ENCODE data around the gene FAM131B.

DNA sequence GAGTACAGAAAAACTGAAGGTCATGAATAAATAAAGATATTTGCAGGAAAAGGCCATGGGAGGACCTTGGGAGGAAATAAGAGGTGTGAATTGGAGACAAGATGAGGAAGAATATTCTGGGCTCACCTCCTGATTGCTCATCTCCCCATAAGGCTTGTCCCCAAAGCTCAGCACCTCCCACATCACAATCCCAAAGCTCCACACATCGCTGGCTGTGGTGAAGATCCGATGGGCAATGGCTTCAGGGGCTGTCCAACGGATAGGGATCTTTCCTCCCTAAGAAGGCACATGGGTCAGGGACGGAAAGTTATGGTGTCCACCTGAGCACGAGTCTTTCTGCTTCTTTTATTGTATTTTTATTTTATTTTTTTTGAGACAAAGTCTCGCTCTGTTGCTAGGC is 31.6 kb upstream of the FAM131B start:
- TF ChIP-seq, protein P1, sequence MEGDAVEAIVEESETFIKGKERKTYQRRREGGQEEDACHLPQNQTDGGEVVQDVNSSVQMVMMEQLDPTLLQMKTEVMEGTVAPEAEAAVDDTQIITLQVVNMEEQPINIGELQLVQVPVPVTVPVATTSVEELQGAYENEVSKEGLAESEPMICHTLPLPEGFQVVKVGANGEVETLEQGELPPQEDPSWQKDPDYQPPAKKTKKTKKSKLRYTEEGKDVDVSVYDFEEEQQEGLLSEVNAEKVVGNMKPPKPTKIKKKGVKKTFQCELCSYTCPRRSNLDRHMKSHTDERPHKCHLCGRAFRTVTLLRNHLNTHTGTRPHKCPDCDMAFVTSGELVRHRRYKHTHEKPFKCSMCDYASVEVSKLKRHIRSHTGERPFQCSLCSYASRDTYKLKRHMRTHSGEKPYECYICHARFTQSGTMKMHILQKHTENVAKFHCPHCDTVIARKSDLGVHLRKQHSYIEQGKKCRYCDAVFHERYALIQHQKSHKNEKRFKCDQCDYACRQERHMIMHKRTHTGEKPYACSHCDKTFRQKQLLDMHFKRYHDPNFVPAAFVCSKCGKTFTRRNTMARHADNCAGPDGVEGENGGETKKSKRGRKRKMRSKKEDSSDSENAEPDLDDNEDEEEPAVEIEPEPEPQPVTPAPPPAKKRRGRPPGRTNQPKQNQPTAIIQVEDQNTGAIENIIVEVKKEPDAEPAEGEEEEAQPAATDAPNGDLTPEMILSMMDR (IDR thresholded peaks at IDR 0.05; ENCODE audit: low read depth, low read length) = no peak
- TF ChIP-seq EZH2phosphoT487 (IDR thresholded peaks at IDR 0.05; ENCODE audit: low read depth) = no peak
